HFF-Myc (cell line): Measurements from ENCODE around the gene ETV2.
A peak's percentile ranks its signal among the peaks of the same experiment; 100 is the strongest.
"Not testable (repeated sequence)": the region's sequence is repeated elsewhere in the genome, so short reads cannot be mapped to it uniquely, and the experiment has no call there.

Source experiments
- DNase-seq: peaks from one replicate; pipeline ENCODE4 v3.0.0-alpha.2; 2011; ENCODE audit warnings: low read depth; ENCODE audit errors: extremely low read depth
- H3K4me3 ChIP-seq: replicated peaks from 2 replicates; pipeline ENCODE4 v1.5.1; 2011; ENCODE audit warnings: low read depth, mild to moderate bottlenecking, control low read depth, low read length
- CTCF ChIP-seq: IDR thresholded peaks from 2 replicates; pipeline ENCODE4 v1.5.1; 2012; ENCODE audit warnings: mild to moderate bottlenecking, low read depth, low read length, control low read depth; ENCODE audit errors: missing control alignments

ETV2 gene

DNA sequence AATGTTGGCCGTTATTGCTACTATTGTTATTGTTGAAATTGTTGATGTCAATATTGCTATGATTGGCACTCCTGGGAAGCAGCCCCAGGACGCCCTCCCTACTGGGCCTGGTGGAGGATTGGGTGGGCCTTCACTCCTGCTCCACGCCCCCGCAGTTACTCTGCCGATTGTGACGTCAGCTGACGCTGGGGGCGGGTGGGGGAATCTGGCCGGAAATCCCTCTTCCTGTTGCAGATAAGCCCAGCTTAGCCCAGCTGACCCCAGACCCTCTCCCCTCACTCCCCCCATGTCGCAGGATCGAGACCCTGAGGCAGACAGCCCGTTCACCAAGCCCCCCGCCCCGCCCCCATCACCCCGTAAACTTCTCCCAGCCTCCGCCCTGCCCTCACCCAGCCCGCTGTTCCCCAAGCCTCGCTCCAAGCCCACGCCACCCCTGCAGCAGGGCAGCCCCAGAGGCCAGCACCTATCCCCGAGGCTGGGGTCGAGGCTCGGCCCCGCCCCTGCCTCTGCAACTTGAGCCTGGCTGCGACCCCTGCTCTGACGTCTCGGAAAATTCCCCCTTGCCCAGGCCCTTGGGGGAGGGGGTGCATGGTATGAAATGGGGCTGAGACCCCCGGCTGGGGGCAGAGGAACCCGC is at the start of gene ETV2:
ETV2 (plus strand) TSS at position 231 of the 637 bp plus-strand sequence. CDS start 716 bp downstream, outside the sequence.
- DNase-seq, result no peak
- H3K4me3 ChIP-seq, result no peak within 1 kb of the TSS
- no peak for TF ChIP-seq CTCF

DNA sequence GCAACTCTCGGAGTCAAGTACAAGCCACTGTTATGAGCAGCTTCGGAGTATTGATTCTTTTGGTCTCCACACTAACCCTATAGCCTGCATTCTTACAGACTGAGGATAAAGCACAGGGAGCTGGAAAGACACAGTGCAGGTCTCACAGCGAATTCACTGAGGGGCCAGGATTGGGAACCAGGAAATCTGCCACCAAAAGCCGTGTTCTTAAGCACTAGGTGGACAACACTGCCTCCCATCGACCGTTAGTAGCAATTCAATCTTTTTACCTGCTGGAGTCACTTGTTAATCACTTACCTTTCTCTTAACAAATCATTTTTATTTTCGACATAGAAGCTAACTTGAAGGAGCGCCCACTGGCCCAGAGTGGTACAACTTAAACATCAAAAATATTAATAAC is 49.3 kb upstream of the ETV2 start:
- peak; percentile 41 for TF ChIP-seq CTCF
- no peak overlapping the region for H3K4me3 ChIP-seq
- DNase-seq, result no peak

DNA sequence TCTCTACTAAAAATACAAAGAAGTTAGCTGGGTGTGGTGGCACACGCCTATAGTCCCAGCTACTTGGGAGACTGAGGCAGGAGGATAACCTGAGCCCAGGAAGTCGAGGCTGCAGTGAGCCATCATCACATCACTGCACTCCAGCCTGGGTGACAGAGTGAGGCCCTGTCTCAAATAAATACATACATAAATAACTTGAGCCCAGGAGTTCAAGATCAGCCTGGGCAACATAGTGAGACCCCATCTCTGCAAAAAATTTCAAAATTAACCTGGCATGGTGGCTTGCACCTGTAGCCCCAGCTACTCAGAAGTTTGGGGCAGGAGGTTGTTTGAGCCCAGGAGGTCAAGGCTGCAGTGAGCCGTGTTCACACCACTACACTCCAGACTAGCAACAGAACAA is 46.5 kb upstream of the ETV2 start:
- not testable (repeated sequence) for DNase-seq, H3K4me3 ChIP-seq

DNA sequence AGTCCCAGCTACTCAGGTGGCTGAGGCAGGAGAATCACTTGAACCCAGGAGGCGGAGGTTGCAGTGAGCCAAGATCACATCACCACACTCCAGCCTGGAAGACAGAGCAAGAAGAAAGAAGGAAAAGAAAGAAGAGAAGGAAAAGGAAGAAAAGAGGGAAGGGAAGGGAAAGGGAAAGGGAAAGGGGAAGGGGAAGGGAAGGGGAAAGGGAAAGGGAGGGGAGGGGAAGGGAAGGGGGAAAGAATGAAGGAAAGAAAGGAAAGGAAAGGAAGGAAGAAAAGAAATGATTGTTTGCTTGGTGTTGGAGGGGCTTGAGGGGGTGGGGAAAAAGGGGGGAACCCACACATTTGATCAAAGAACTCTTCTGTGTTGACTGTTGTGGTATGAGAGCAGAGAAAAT is 45.6 kb upstream of the ETV2 start:
- no peak overlapping the region for H3K4me3 ChIP-seq
- TF ChIP-seq CTCF, result no peak
- no peak for DNase-seq

- H3K4me3 ChIP-seq, result no peak overlapping the region
- no peak for TF ChIP-seq CTCF
- DNase-seq, result no peak
These were observed 45.1 kb upstream of the ETV2 start for GRCh38 chr19:35596366-35596999.

DNA sequence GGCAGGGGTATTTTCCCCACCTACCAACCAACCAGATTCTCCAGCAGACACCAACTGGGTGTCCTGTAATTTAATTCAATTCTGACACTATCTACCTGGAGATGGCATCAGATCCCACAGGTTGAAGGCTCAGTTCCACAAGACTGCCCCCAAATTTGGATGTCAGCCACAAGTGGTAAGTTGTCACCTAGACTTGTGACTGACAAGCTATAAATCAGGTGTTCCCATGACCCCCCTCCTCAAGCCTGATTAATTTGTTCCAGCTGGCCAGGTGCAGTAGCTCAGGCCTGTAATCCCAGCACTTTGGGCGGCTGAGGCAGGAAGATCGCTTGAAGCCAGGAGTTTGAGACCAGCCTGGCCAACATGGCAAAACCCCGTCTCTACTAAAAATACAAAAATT is 39.6 kb upstream of the ETV2 start:
- no peak for DNase-seq
- H3K4me3 ChIP-seq, result no peak overlapping the region
- TF ChIP-seq CTCF, result no peak

GRCh38 chr19:35604436-35604835 is 37.1 kb upstream of the ETV2 start:
- DNase-seq, result not testable (repeated sequence)

GRCh38 chr19:35607170-35607569 is 34.4 kb upstream of the ETV2 start:
- DNase-seq, H3K4me3 ChIP-seq: not testable (repeated sequence)

More at GRCh38 chr19:35604436-35604835, 37.1 kb upstream of the ETV2 start:
- not testable (repeated sequence) for H3K4me3 ChIP-seq
